B cell (primary cell): ENCODE results near the gene ZNF134. TPM values are rescaled to one million over a fixed set of nuclear protein-coding genes. Genes with fewer than 3 reads are reported as not detected.

ENCODE experiments used
- ATAC-seq: fragments of 200-7000 bp; cut with Tn5 transposase; one replicate; pipeline ENCODE4 v1.10.0; 2021; ENCODE audit warnings: low read depth, mild to moderate bottlenecking, moderate number of reproducible peaks, moderate library complexity
- CTCF ChIA-PET: fragments of 350-600 bp; sonication (Branson Sonifier 250); formaldehyde crosslinking; loops from one replicate; lab custom pipeline; 2021; ENCODE audit warnings: antibody characterized with exemption, inconsistent platforms; lab: Charles Lee
- POLR2A ChIA-PET: fragments of 350-600 bp; sonication (Branson Sonifier 250); formaldehyde crosslinking; loops from one replicate; lab custom pipeline; 2021; ENCODE audit warnings: antibody characterized with exemption; lab: Charles Lee
- DNase-seq: peaks from one replicate; pipeline ENCODE4 v3.0.0; 2013
- H2AFZ ChIP-seq: 2 replicates; pipeline ENCODE4 v1.6.1; 2012; ENCODE audit warnings: mild to moderate bottlenecking, low read depth, low read length; ENCODE audit not compliant: insufficient read depth, poor library complexity, severe bottlenecking
- H3K27ac ChIP-seq, 2 donors: 1 replicate in 1 of 2; 2 replicates in 1 of 2; pipeline ENCODE4 v1.5.1; 2012 to 2013; ENCODE audit warnings: low read length in 2 of 2, mild to moderate bottlenecking in 2 of 2, moderate library complexity in 1 of 2
- H3K27me3 ChIP-seq, 4 experiments: fragments of 200-600 bp in 1 of 4; sonication (generic) in 1 of 4; replicated peaks in 1 of 4; 1 replicate in 2 of 4; 2 replicates in 2 of 4; pipeline versions ENCODE4 v1.6.1 to v1.7.0; 2013 to 2016; ENCODE audit warnings: low read length in 3 of 4, mild to moderate bottlenecking in 2 of 4, mixed read lengths in 1 of 4, moderate library complexity in 1 of 4; ENCODE audit not compliant: insufficient read depth in 4 of 4, control insufficient read depth in 3 of 4; ENCODE audit errors: control extremely low read depth in 1 of 4
- H3K36me3 ChIP-seq, 2 experiments: replicated peaks in 1 of 2; 1 replicate in 1 of 2; 2 replicates in 1 of 2; pipeline versions ENCODE4 v1.6.1 to v1.7.1; 2013; ENCODE audit warnings: low read length in 1 of 2; ENCODE audit not compliant: insufficient read depth in 2 of 2, control insufficient read depth in 1 of 2; ENCODE audit errors: control extremely low read depth in 1 of 2, extremely low read depth in 1 of 2
- H3K4me1 ChIP-seq, 2 donors: fragments of 200-600 bp in 1 of 2; sonication (generic) in 1 of 2; 1 replicate in 1 of 2; 2 replicates in 1 of 2; pipeline versions ENCODE4 v1.5.1 to v1.6.1; 2013 to 2017; ENCODE audit warnings: low read length in 2 of 2; ENCODE audit not compliant: control insufficient read depth in 2 of 2, insufficient read depth in 2 of 2
- H3K4me2 ChIP-seq: replicated peaks from 2 replicates; pipeline ENCODE3; 2012; ENCODE audit warnings: mild to moderate bottlenecking, low read depth, low read length; ENCODE audit not compliant: poor library complexity, severe bottlenecking
- H3K4me3 ChIP-seq, 5 experiments: fragments of 200-600 bp in 1 of 5; sonication (generic) in 1 of 5; 1 replicate in 3 of 5; 2 replicates in 2 of 5; pipeline versions ENCODE4 v1.5.1 to v1.7.0; 2011 to 2016; ENCODE audit warnings: low read length in 4 of 5, mild to moderate bottlenecking in 4 of 5, low read depth in 2 of 5, control low read depth in 1 of 5, moderate library complexity in 1 of 5; ENCODE audit not compliant: insufficient read depth in 1 of 5; ENCODE audit errors: control extremely low read depth in 1 of 5, extremely low read depth in 1 of 5
- H3K79me2 ChIP-seq: fragments of 200-600 bp; sonication (generic); one replicate; pipeline ENCODE4 v1.6.0; 2016; ENCODE audit warnings: low read length; ENCODE audit not compliant: control insufficient read depth, insufficient read depth
- H3K9ac ChIP-seq: fragments of 200-600 bp; sonication (generic); 2 replicates; pipeline ENCODE4 v1.6.1; 2017; ENCODE audit warnings: mild to moderate bottlenecking, low read length, moderate library complexity
- H3K9me3 ChIP-seq, 3 donors: one replicate each; pipeline versions ENCODE4 v1.6.1 to v1.7.1; 2013; ENCODE audit warnings: low read length in 2 of 3; ENCODE audit not compliant: control insufficient read depth in 2 of 3, insufficient read depth in 1 of 3; ENCODE audit errors: control extremely low read depth in 1 of 3
- H4K20me1 ChIP-seq: 2 replicates; pipeline ENCODE4 v1.6.0; 2012; ENCODE audit warnings: mild to moderate bottlenecking, low read length; ENCODE audit not compliant: insufficient read depth, control insufficient read depth, poor library complexity, severe bottlenecking
- H3K27ac Mint-ChIP-seq: one replicate; pipeline ENCODE4 v1.8.0; 2021; ENCODE audit warnings: mixed read lengths
- H3K27me3 Mint-ChIP-seq: one replicate; pipeline ENCODE4 v1.8.0; 2021; ENCODE audit warnings: mixed read lengths
- H3K4me1 Mint-ChIP-seq: one replicate; pipeline ENCODE4 v1.8.0; 2021; ENCODE audit warnings: mixed read lengths
- H3K4me3 Mint-ChIP-seq: one replicate; pipeline ENCODE4 v1.8.0; 2021; ENCODE audit warnings: mixed read lengths
- H3K9me3 Mint-ChIP-seq: one replicate; pipeline ENCODE4 v1.8.0; 2022; ENCODE audit warnings: mixed read lengths; ENCODE audit not compliant: insufficient read depth
- CTCF ChIP-seq: fragments of 200-600 bp; IDR thresholded peaks from one replicate; pipeline ENCODE4 v1.8.0; 2022; ENCODE audit warnings: antibody characterized with exemption, mild to moderate bottlenecking
- EZH2 ChIP-seq: IDR thresholded peaks from 2 replicates; pipeline ENCODE4 v1.6.1; 2012; ENCODE audit warnings: borderline replicate concordance, low read depth, mild to moderate bottlenecking, moderate library complexity, low read length; ENCODE audit not compliant: insufficient read depth, poor library complexity, severe bottlenecking
- WGBS: methylation state at CpG from one replicate; pipeline ENCODE4 v1.1.5; 2013; ENCODE audit warnings: missing lambda C conversion rate; ENCODE audit not compliant: insufficient coverage; 5-methylcytosine and 5-hydroxymethylcytosine counted together
- intact Hi-C: fragments of 100-400 bp; cut with micrococcal nuclease; formaldehyde crosslinking; loops from one replicate; pipeline ENCODE4 v1.10.0; 2022
- polyA plus RNA-seq: library from polyadenylated mRNA; depleted of rRNA; stranded (reverse); fragments of >200 nt; gene quantifications from 2 replicates; pipeline ENCODE4 v1.2.3, GENCODE V29; 2012
- total RNA-seq, 2 donors: library from RNA; stranded (reverse); fragments of 120-200 nt in 1 of 2; gene quantifications; 1 replicate in 1 of 2; 2 replicates in 1 of 2; pipeline versions ENCODE4 v1.2.3 to v1.2.4, GENCODE V29; 2013 to 2022

The ZNF134 gene
- total and polyA plus RNA-seq, 2 donors (not counting 1 experiment from before 2014, with no cell fraction given): 7.8 to 38.9 TPM

DNA sequence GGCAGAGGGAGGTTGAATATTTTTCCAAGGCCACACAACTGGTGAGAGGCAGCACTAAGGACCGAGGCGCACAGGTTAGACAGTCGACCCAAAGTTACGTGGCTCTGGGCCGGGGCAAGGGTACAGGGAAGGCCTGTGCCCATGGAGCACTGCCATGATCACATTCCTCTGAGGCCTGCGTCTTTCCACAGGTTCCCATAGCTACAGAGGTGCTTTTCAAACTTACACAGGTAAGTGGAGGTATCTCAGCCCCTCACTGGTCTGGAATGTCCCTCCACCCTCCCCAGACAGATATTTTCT is 19.7 kb downstream of the ZNF134 start:
- Mint-ChIP-seq H3K9me3 (peaks cover 17% of the 10 kb centered on the region), H3K4me1 (peaks cover 22% of the 10 kb centered on the region), H3K4me3 (peak overlapping the region; percentile 92), H3K27ac (peak overlapping the region; percentile 88), H3K27me3 (no peaks in the 10 kb centered on the region)
- intact Hi-C loops: loop anchor here (1.0 to 10.0 kb wide), 10 partner anchors 19 to 645 kb away; partner anchors contain the start of genes ZNF134, ZNF416, ZNF419 and ZNF530
- peaks cover 5 to 21% (median 8%) of the 10 kb centered on the region in 3 donors for H3K9me3 ChIP-seq
- no peaks in the 10 kb centered on the region for H3K27me3 ChIP-seq
- no peak overlapping the region for H3K27ac ChIP-seq
- no peaks in the 10 kb centered on the region for H4K20me1 ChIP-seq
- H2AFZ ChIP-seq: peak overlapping the region; percentile 100
- peaks cover 4 to 31% of the 10 kb centered on the region in 2 experiments for H3K36me3 ChIP-seq
- ChIA-PET POLR2A (interaction anchor here (1.0 to 1.2 kb wide), 3 partner anchors 15 to 549 kb away, joined by 3 to 5 read pairs (median 3); partner anchors contain the start of genes ZNF134 and ZNF274), CTCF (interaction anchor here (1.0 to 1.5 kb wide), 3 partner anchors 48 to 775 kb away, joined by 3 to 4 read pairs (median 3); partner anchors contain the start of genes ZNF551 and ZNF584)
- 79% methylated on average over 5 of the region's 6 CpGs for WGBS
- DNase-seq (no peak), ATAC-seq (no peak)
- H3K9ac ChIP-seq: peak overlapping the region; percentile 90
- TF ChIP-seq CTCF (no peak), EZH2 (no peak)
- H3K4me2 ChIP-seq: peak overlapping the region; percentile 94
- peaks cover 17% of the 10 kb centered on the region for H3K79me2 ChIP-seq
- H3K4me1 ChIP-seq: peaks cover 11 to 17% of the 10 kb centered on the region in 2 donors
- peak overlapping the region; percentile 67 to 95 (median 84) for H3K4me3 ChIP-seq

DNA sequence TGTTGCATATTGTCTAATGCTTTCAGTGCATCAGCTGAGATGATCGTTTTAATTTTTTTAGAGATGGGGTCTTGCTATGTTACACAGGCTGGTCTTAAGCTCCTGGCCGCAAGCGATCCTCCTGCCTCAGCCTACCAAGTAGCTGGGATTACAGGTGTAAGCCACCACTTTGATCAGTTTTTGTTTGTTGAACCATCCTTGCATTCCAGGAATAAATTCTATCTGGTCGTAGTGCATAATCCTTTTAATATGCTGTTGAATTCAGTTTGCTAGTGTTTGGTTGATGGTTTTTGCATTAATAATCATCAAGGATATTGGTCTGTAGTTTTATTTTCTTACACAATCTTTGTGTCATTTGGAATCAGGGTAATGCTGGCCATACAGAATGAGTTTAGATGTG is 23.3 kb downstream of the ZNF134 start:
- Histone ChIP-seq H3K36me3 (peaks cover 27 to 66% of the 10 kb centered on the region in 2 experiments), H3K9ac (no peak overlapping the region), H2AFZ (no peak overlapping the region), H3K27me3 (no peaks in the 10 kb centered on the region), H4K20me1 (no peaks in the 10 kb centered on the region), H3K4me1 (peaks cover 11 to 17% of the 10 kb centered on the region in 2 donors), H3K4me3 (no peak overlapping the region), H3K9me3 (peaks cover 17 to 53% (median 22%) of the 10 kb centered on the region in 3 donors), H3K4me2 (no peak overlapping the region), H3K27ac (no peak overlapping the region), H3K79me2 (peaks cover 17% of the 10 kb centered on the region)
- no peak for ATAC-seq
- POLR2A ChIA-PET: no interaction called here
- CTCF ChIA-PET: no interaction called here
- no peak for DNase-seq
- Mint-ChIP-seq H3K4me3 (no peak overlapping the region), H3K27me3 (no peaks in the 10 kb centered on the region), H3K4me1 (peaks cover 22% of the 10 kb centered on the region), H3K9me3 (peaks cover 29% of the 10 kb centered on the region), H3K27ac (no peak overlapping the region)
- intact Hi-C loops: loop anchor here (10.0 kb wide), 2 partner anchors 107 to 177 kb away; partner anchors contain the start of genes ZNF552 and ZNF776
- 67% methylated on average over 3 of the region's 4 CpGs for WGBS
- TF ChIP-seq EZH2 (no peak), CTCF (no peak)
